Measurements from ENCODE around the gene TMEM95. TPM values are rescaled to one million over a fixed set of nuclear protein-coding genes. Genes with fewer than 3 reads are reported as not detected.

Gene TMEM95
- polyA plus RNA-seq, 1 donor from 2014 or later: not detected

DNA sequence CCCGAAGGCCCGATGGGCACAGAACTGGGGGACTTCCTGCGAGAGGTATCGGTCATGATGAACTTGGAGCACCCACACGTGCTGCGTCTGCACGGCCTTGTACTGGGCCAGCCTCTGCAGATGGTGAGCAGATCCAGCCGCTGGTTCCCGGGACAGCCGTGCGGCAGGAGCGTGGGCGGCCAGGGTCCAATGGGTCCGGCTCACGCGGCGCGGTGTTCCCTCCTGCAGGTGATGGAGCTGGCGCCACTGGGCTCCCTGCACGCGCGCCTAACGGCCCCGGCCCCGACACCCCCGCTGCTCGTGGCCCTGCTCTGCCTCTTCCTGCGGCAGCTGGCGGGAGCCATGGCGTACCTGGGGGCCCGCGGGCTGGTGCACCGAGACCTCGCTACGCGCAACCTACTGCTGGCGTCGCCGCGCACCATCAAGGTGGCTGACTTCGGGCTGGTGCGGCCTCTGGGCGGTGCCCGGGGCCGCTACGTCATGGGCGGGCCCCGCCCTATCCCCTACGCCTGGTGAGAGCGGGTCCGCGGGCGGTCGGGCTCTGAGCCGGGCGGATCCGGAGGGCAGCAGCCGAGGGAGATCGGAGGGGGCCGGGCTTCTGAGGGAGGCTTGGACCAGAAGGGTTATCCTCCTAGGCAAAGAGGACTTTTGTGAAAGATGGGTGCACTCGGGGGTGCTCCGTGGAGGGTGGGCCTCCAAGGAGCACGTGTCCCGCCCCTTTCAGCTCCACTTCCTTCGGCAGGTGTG is 29.0 kb downstream of the TMEM95 start:
- Histone ChIP-seq H3K27me3 (ENCODE audit: insufficient read depth, low read depth, low read length) (peaks cover 38% of the 10 kb centered on the region), H3K36me3 (ENCODE audit: insufficient read depth, low read length) (peaks cover 2% of the 10 kb centered on the region), H3K27ac (ENCODE audit: low read length) (no peak overlapping the region), H3K9ac (ENCODE audit: low read length) (no peak overlapping the region), H4K20me1 (ENCODE audit: insufficient read depth) (no peaks in the 10 kb centered on the region), H3K9me2 (ENCODE audit: insufficient read depth, low read length) (no peaks in the 10 kb centered on the region), H3F3A (ENCODE audit: insufficient read depth, low read length, poor library complexity, severe bottlenecking) (no peaks in the 10 kb centered on the region), H3K4me3 (ENCODE audit: low read length) (peak overlapping the region; percentile 48), H2AFZ (ENCODE audit: low read depth, low read length) (no peak overlapping the region), H3K4me2 (ENCODE audit: low read length) (no peak overlapping the region), H3K79me2 (replicated peaks; ENCODE audit: insufficient read depth, low read length) (no peaks in the 10 kb centered on the region), H3K9me3 (ENCODE audit: low read length) (peaks cover 9% of the 10 kb centered on the region)
- no peak for TF ChIP-seq RAD21 (conservative IDR thresholded peaks at IDR 0.05)
- peak; percentile 33 for TF ChIP-seq POLR2AphosphoS5 (IDR thresholded peaks at IDR 0.05)

DNA sequence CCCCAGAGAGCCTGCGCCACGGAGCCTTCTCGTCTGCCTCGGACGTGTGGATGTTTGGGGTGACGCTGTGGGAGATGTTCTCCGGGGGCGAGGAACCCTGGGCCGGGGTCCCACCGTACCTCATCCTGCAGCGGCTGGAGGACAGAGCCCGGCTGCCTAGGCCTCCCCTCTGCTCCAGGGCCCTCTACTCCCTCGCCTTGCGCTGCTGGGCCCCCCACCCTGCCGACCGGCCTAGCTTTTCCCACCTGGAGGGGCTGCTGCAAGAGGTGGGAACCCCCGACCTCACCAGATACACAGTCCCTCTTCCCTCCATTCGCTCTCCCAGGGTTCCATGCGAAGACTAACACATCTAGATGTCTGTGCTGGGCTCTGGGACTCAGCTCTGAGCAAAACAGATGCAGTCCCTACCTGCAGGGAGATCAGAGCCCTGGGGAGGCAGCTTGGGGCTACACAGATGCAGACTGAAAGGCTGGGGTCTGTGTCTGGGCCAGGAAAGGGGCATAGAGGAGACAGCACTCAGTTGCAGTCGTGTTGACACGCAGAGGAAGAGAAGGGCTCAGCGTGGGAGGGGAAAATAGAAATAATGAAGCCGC is 29.6 kb downstream of the TMEM95 start:
- H2AFZ ChIP-seq (ENCODE audit: low read depth, low read length): no peak overlapping the region
- peaks cover 36% of the 10 kb centered on the region for H3K27me3 ChIP-seq (ENCODE audit: insufficient read depth, low read depth, low read length)
- H3K9me3 ChIP-seq (ENCODE audit: low read length): peaks cover 3% of the 10 kb centered on the region
- no peaks in the 10 kb centered on the region for H4K20me1 ChIP-seq (ENCODE audit: insufficient read depth)
- no peaks in the 10 kb centered on the region for H3K9me2 ChIP-seq (ENCODE audit: insufficient read depth, low read length)
- TF ChIP-seq TAF1 (IDR thresholded peaks at IDR 0.05; ENCODE audit: low read depth) (no peak), RAD21 (conservative IDR thresholded peaks at IDR 0.05) (no peak), SMC3 (conservative IDR thresholded peaks at IDR 0.05; ENCODE audit: poor library complexity) (no peak), MXI1 (conservative IDR thresholded peaks at IDR 0.05; ENCODE audit: poor library complexity, severe bottlenecking) (no peak), POLR2AphosphoS5 (IDR thresholded peaks at IDR 0.05) (no peak), EP300 (conservative IDR thresholded peaks at IDR 0.05; ENCODE audit: poor library complexity, severe bottlenecking) (no peak), EZH2 (IDR thresholded peaks at IDR 0.05; ENCODE audit: borderline replicate concordance, insufficient read depth, low read length, poor library complexity, severe bottlenecking) (no peak)
- TF ChIP-seq, protein P1, sequence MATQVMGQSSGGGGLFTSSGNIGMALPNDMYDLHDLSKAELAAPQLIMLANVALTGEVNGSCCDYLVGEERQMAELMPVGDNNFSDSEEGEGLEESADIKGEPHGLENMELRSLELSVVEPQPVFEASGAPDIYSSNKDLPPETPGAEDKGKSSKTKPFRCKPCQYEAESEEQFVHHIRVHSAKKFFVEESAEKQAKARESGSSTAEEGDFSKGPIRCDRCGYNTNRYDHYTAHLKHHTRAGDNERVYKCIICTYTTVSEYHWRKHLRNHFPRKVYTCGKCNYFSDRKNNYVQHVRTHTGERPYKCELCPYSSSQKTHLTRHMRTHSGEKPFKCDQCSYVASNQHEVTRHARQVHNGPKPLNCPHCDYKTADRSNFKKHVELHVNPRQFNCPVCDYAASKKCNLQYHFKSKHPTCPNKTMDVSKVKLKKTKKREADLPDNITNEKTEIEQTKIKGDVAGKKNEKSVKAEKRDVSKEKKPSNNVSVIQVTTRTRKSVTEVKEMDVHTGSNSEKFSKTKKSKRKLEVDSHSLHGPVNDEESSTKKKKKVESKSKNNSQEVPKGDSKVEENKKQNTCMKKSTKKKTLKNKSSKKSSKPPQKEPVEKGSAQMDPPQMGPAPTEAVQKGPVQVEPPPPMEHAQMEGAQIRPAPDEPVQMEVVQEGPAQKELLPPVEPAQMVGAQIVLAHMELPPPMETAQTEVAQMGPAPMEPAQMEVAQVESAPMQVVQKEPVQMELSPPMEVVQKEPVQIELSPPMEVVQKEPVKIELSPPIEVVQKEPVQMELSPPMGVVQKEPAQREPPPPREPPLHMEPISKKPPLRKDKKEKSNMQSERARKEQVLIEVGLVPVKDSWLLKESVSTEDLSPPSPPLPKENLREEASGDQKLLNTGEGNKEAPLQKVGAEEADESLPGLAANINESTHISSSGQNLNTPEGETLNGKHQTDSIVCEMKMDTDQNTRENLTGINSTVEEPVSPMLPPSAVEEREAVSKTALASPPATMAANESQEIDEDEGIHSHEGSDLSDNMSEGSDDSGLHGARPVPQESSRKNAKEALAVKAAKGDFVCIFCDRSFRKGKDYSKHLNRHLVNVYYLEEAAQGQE (IDR thresholded peaks at IDR 0.05; ENCODE audit: borderline replicate concordance): no peak
- TF ChIP-seq, protein P2, sequence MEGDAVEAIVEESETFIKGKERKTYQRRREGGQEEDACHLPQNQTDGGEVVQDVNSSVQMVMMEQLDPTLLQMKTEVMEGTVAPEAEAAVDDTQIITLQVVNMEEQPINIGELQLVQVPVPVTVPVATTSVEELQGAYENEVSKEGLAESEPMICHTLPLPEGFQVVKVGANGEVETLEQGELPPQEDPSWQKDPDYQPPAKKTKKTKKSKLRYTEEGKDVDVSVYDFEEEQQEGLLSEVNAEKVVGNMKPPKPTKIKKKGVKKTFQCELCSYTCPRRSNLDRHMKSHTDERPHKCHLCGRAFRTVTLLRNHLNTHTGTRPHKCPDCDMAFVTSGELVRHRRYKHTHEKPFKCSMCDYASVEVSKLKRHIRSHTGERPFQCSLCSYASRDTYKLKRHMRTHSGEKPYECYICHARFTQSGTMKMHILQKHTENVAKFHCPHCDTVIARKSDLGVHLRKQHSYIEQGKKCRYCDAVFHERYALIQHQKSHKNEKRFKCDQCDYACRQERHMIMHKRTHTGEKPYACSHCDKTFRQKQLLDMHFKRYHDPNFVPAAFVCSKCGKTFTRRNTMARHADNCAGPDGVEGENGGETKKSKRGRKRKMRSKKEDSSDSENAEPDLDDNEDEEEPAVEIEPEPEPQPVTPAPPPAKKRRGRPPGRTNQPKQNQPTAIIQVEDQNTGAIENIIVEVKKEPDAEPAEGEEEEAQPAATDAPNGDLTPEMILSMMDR (IDR thresholded peaks at IDR 0.05; ENCODE audit: poor library complexity, severe bottlenecking): no peak
- H3K36me3 ChIP-seq (ENCODE audit: insufficient read depth, low read length): peaks cover 7% of the 10 kb centered on the region
- H3K27ac ChIP-seq (ENCODE audit: low read length): no peak overlapping the region
- H3K4me3 ChIP-seq (ENCODE audit: low read length): peak overlapping the region; percentile 48
- H3K9ac ChIP-seq (ENCODE audit: low read length): no peak overlapping the region
- H3K79me2 ChIP-seq (replicated peaks; ENCODE audit: insufficient read depth, low read length): no peaks in the 10 kb centered on the region
- H3F3A ChIP-seq (ENCODE audit: insufficient read depth, low read length, poor library complexity, severe bottlenecking): no peaks in the 10 kb centered on the region
- no peak overlapping the region for H3K4me2 ChIP-seq (ENCODE audit: low read length)

Data from neural cell (in vitro differentiated cells).